Activated T-helper 1 cell treated with Interleukin-2 at 50 U/mL for 16 hours (primary cell): ENCODE data around the gene FAF1.
"Not testable (repeated sequence)": the region's sequence is repeated elsewhere in the genome, so short reads cannot be mapped to it uniquely, and the experiment has no call there.

ENCODE experiments used
- DNase-seq: peaks from one replicate; pipeline ENCODE4 v3.0.0-alpha.2; 2020; ENCODE audit warnings: low read depth

FAF1 gene

GRCh38 chr1:50959913-50960844 is at the start of gene FAF1:
FAF1 (minus strand) TSS chr1:50960267; CDS start chr1:50959811, 456 bp downstream.
- peak; percentile 98 for DNase-seq

DNA sequence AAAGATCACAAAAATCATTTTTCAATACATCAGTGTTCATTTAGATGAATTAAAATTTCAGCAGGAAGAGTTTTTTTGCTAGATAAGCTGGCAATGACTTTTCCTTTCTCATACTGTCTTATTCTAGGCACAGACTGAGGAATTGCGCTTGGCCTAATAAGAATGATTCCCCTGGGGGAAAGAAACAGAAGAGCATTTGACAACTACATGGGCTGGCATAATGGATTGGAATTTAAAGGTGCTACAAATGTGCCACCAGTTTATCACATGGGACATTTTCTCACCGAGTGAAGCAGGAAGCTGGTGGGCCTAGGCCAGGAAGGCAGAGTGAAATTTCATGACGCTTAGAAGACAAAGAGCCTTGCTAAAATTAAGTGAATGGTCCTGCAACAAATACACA is 49.3 kb upstream of the FAF1 start:
- no peak for DNase-seq

DNA sequence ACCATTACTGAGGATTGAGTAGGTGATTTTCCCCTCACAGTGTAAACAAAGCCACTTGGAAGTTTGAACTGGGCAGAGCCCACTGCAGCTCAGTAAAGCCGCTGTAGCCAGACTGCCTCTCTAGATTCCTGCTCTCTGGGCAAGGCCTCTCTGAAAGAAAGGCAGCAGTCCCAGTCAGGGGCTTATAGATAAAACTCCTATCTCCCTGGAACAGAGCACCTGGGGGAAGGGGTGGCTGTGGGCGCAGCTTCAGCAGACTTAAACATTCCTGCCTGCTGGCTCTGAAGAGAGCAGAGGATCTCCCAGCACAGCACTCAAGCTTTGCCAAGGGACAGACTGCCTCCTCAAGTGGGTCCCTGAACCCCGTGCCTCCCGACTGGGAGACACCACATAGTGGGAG is 45.5 kb upstream of the FAF1 start:
- not testable (repeated sequence) for DNase-seq

GRCh38 chr1:51002516-51002915 is 42.4 kb upstream of the FAF1 start:
- DNase-seq = no peak

DNA sequence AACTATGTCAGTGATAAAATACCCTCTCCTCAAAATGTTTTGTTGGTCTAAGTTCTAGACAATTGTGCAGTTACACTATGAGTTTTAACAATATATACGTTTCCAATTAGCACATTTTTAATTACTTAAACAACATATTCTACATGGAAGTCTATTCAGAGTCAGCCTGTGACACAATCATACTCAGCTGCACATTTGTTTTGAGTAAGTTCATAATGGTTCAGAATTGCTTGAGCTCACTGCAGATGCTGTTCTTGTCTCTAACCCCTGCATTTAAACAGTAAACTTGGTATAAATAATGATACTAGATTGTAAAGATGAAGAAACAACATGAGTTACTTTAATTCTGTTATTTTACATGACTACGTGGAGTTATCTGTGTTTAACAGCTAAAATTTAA is 40.6 kb upstream of the FAF1 start:
- no peak for DNase-seq

GRCh38 chr1:51000160-51000559 is 40.1 kb upstream of the FAF1 start:
- DNase-seq = no peak

GRCh38 chr1:50999375-50999774 is 39.3 kb upstream of the FAF1 start:
- not testable (repeated sequence) for DNase-seq

DNA sequence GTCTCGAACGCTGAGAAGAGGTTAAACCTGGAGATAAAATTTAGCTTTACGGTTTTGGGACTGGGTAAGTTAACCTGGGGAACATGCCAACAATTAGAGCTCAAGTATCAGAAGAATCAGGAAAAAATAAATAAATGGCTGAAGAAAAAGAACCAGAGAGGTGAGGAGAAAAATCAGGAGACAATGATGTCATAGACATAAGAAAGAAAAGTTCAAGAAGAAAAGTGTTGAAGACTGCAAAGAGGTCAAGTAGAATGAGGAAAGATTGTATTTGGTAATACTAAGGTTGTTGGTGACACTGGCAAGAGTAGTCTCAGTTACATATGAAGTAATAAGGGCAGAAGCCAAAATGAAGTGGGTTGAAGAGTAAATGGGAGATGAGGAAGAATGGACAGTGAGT is 36.0 kb upstream of the FAF1 start:
- DNase-seq = no peak

DNA sequence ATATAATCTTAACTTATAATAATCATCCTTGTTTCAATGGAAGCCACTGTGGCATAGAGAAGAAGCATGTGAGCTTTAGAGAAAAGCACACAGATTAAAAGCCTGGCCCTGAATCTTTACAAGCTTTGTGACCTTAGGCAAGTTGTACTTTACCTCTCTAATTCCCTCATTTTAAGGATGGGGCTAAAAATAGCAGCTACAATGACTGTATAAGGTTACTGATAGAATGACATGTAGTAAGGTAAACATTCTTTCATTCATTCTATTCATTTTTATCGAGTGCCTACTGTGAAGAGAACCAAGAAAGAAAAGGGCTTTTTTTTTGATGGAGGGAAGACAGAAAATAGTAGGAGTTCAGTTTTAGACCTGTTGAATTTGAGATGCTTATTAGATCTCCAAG is 35.6 kb upstream of the FAF1 start:
- DNase-seq = no peak

DNA sequence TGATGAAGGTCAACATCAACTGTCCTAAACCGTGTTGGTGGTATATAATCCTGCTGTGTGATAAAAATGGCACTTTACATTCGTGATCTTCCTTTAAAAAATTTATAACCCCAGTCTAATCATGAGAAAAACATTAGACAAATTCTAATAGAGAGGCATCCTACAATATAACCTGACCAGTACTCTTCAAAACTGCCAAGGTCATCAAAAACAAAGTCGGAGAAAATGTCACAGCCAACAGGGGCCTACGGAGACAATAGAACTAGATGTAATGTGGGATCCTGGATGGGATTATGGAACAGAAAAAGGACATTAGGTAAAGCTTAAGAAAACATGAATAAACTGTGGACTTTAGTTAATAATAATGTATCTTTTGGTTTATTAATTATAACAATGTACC is 34.9 kb upstream of the FAF1 start:
- no peak for DNase-seq

DNA sequence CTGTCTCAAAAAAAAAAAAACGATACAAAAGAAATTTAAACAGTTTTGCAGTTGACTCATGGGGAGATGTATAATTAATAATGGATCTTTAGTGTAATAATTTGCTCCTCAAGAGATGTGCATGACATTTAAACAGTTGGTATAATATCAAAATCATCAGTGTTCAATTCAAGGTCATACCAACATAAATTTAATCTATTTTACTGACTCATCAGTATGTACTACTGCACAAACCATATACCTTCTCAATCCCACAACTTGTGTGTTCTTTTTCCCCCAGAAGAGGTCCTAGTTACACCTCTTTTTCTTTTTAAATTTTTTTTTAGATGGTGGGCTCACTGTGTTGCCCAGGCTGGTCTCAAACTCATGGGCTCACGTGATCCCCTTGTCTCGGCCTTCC is 33.6 kb upstream of the FAF1 start:
- no peak for DNase-seq

- DNase-seq = no peak
Measured at GRCh38 chr1:50992532-50993318, 32.7 kb upstream of the FAF1 start.

DNA sequence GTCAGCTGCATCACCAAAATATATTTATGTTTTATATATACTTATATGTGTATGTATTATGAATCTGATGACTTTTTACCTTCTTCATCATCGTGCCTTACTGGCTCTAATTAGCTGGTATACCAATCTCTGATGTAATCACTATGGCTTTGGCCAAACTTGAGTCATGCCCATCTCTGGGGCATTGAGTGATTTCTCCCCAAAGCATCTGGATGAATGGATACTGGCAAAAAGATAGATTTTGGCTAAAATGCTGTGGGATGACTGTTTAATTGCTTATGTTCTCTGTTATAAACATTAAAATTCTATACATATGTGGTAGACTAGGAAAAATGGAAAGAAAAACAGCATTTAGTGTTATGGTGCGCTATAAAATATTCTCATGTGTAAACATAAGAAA is 29.6 kb upstream of the FAF1 start:
- DNase-seq = no peak

GRCh38 chr1:50986653-50987052 is 26.6 kb upstream of the FAF1 start:
- DNase-seq = no peak

DNA sequence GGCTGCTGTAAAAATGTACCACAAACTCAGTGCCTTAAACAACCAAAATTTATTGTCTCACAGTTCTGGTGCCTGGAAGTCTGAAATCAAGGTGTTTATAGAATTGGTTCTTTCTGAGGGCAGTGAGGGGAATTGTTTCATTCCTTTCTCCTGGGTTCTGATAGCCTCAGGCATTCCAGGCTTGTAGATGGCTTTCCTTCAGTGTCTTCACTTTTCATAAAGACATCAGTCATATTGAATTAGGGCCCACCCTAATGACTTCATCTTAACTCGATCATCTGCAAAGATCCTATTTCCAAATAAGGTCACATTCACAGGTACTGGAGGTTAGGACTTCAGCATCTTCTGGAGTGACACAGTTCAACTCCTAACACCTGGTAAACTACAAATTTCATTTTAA is 25.0 kb upstream of the FAF1 start:
- no peak for DNase-seq

GRCh38 chr1:50983219-50983802 is 23.2 kb upstream of the FAF1 start:
- no peak for DNase-seq

DNA sequence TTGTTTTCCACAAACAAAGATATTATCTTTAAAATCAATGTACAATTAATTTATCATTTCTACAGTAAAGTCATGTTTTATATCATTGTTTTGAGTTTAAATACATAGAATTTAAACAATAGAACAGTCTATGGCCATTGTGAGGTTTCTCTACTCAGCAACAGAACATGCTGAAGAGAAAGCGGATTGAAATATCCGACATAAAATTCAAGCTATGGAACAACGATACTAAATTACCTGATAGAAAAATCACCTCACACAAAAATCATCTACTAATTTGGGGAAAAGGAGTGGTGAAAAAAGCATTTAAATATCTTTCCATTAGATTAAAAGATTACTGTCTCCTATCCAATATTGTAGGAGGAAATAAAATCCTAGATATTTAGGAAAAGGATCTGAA is 22.5 kb upstream of the FAF1 start:
- no peak for DNase-seq

DNA sequence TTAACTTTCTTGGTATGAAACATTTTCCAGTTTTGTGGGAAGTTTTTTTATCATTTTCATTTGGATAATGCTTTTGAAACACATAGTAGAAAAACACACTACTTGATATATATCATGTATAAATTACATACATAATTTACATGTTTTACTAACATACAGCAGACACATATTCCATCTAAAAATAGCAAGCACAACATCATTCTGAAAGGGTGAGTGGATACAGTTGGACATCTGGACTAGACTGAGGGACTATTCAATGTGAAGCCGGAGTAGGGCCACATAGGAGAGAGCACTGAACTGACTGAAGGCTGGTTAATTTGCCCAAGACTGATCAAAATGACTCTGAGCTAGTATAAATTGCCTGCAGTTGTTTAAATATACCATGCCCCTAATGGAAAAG is 21.7 kb upstream of the FAF1 start:
- DNase-seq = no peak

GRCh38 chr1:50980505-50980904 is 20.4 kb upstream of the FAF1 start:
- no peak for DNase-seq

- DNase-seq = no peak
Measured at GRCh38 chr1:50979937-50980336, 19.9 kb upstream of the FAF1 start.

DNA sequence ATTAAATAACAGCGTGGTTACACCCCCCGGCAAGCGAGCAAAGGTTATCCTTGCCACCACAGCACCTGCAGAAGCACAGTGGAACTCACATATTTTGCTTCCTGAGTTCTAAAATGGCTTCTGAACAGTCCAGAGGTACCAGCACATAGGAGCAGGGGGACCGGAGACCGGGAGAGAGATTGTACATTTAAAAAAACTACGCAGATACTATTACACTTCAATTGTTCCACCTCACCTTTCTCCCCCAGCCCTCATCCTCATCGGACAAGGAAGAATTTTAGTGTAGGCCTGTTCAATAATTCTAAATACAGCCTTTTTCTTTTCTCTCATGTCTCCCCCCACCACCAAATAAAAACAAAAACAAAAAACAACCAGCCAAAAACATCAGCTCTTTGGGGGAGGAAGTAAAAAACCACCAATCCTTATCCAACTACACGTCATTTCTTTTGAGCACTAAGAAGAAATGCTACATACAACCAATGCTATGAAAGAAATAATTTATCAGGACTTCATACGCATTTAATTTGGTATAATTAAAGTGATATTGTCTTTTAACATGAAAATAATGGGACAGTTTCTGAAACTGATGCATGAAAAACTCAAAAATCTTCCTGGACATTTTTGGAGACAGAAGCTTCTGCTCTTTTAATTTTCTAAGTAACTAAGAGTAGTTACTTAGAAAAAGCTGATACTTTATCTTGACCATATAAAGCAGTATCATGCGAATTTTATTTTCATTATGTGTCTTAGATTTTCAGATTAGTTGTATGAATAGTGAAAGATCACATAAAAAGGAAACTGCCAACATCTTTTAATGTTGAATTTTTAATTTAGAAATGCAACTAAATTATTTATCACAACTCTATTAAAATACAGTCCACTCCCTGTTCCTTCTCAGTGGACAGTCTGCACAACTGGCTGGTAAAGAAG is 19.1 kb upstream of the FAF1 start:
- DNase-seq = no peak
